ENCODE results near the gene FHOD3. TPM values are rescaled to one million over a fixed set of nuclear protein-coding genes. Genes with fewer than 3 reads are reported as not detected.

FHOD3 gene
- total and polyA plus RNA-seq, 9 of the 15 experiments (the other 6 are each of a cell fraction or from before 2014, with no cell fraction given) = 0.11 TPM; not detected in 8

- in situ Hi-C loops (cut with MboI) = no loop called here
- Histone ChIP-seq H3K9ac (ENCODE audit: insufficient read depth in 1 of 2, low read depth in 2 of 2, low read length in 2 of 2) (no peak overlapping the region), H3K27me3 (ENCODE audit: control insufficient read depth in 2 of 2, insufficient read depth in 2 of 2, low read length in 2 of 2) (peaks cover 2 to 16% of the 10 kb centered on the region in 2 experiments; a peak in 2 of 5 replicates), H3K36me3 (ENCODE audit: control insufficient read depth, insufficient read depth, low read length) (no peaks in the 10 kb centered on the region), H2AFZ (ENCODE audit: low read depth, low read length) (no peak overlapping the region), H3K79me2 (ENCODE audit: control insufficient read depth, insufficient read depth, low read length) (no peaks in the 10 kb centered on the region), H3K4me2 (ENCODE audit: insufficient read depth, low read length) (no peak overlapping the region), H3K9me1 (ENCODE audit: control insufficient read depth, insufficient read depth, low read length) (peaks cover 3% of the 10 kb centered on the region), H3K27ac (ENCODE audit: extremely low read depth, low read depth, low read length) (no peak overlapping the region), H3K4me1 (replicated peaks in 1 of 2; ENCODE audit: control insufficient read depth in 2 of 2, insufficient read depth in 2 of 2, low read length in 2 of 2) (no peaks in the 10 kb centered on the region; a peak in 1 of 5 replicates), H3K4me3 (no peak overlapping the region), H4K20me1 (replicated peaks; ENCODE audit: control insufficient read depth, insufficient read depth, low read length) (0 out of 2 replicates have a peak, but pooled peaks cover 4% of the 10 kb centered on the region), H3K9me3 (replicated peaks; ENCODE audit: control insufficient read depth, insufficient read depth, low read depth, low read length) (no peaks in the 10 kb centered on the region)
- ATAC-seq = no peak; the same call in 2 of the 3 replicates
- intact Hi-C loops (cut with micrococcal nuclease) = no loop called here
- no peak for DNase-seq (ENCODE audit: extremely low read depth in 1 of 4, low spot score in 3 of 4)
- no TSS peak for BruUV-seq (replicated peaks)
- ChIA-PET CTCF (ENCODE audit: low intra/inter-chr PET ratio) (no interaction called here), POLR2A (no interaction called here)
- WGBS (ENCODE audit: insufficient coverage, low coverage, missing lambda C conversion rate) = 0% methylated on average over 3 of the region's 3 CpGs
- FAIRE-seq = no peak
- TF ChIP-seq CBX5 (IDR thresholded peaks at IDR 0.05; ENCODE audit: borderline replicate concordance, low read depth) (no peak), MYC (IDR thresholded peaks at IDR 0.05; ENCODE audit: low read depth, low read length) (no peak), MYC (CRISPR knock-in tag; IDR thresholded peaks at IDR 0.05; ENCODE audit: borderline replicate concordance, low read depth) (no peak), EP300 (IDR thresholded peaks at IDR 0.05; ENCODE audit: low read length) (no peak), ZNF766 (CRISPR knock-in tag; conservative IDR thresholded peaks at IDR 0.05) (no peak), RBM22 (IDR thresholded peaks at IDR 0.05; ENCODE audit: low read depth, low read length, poor library complexity, severe bottlenecking) (no peak), ZNF551 (CRISPR knock-in tag; IDR thresholded peaks at IDR 0.05) (no peak)
- TF ChIP-seq, protein P1, sequence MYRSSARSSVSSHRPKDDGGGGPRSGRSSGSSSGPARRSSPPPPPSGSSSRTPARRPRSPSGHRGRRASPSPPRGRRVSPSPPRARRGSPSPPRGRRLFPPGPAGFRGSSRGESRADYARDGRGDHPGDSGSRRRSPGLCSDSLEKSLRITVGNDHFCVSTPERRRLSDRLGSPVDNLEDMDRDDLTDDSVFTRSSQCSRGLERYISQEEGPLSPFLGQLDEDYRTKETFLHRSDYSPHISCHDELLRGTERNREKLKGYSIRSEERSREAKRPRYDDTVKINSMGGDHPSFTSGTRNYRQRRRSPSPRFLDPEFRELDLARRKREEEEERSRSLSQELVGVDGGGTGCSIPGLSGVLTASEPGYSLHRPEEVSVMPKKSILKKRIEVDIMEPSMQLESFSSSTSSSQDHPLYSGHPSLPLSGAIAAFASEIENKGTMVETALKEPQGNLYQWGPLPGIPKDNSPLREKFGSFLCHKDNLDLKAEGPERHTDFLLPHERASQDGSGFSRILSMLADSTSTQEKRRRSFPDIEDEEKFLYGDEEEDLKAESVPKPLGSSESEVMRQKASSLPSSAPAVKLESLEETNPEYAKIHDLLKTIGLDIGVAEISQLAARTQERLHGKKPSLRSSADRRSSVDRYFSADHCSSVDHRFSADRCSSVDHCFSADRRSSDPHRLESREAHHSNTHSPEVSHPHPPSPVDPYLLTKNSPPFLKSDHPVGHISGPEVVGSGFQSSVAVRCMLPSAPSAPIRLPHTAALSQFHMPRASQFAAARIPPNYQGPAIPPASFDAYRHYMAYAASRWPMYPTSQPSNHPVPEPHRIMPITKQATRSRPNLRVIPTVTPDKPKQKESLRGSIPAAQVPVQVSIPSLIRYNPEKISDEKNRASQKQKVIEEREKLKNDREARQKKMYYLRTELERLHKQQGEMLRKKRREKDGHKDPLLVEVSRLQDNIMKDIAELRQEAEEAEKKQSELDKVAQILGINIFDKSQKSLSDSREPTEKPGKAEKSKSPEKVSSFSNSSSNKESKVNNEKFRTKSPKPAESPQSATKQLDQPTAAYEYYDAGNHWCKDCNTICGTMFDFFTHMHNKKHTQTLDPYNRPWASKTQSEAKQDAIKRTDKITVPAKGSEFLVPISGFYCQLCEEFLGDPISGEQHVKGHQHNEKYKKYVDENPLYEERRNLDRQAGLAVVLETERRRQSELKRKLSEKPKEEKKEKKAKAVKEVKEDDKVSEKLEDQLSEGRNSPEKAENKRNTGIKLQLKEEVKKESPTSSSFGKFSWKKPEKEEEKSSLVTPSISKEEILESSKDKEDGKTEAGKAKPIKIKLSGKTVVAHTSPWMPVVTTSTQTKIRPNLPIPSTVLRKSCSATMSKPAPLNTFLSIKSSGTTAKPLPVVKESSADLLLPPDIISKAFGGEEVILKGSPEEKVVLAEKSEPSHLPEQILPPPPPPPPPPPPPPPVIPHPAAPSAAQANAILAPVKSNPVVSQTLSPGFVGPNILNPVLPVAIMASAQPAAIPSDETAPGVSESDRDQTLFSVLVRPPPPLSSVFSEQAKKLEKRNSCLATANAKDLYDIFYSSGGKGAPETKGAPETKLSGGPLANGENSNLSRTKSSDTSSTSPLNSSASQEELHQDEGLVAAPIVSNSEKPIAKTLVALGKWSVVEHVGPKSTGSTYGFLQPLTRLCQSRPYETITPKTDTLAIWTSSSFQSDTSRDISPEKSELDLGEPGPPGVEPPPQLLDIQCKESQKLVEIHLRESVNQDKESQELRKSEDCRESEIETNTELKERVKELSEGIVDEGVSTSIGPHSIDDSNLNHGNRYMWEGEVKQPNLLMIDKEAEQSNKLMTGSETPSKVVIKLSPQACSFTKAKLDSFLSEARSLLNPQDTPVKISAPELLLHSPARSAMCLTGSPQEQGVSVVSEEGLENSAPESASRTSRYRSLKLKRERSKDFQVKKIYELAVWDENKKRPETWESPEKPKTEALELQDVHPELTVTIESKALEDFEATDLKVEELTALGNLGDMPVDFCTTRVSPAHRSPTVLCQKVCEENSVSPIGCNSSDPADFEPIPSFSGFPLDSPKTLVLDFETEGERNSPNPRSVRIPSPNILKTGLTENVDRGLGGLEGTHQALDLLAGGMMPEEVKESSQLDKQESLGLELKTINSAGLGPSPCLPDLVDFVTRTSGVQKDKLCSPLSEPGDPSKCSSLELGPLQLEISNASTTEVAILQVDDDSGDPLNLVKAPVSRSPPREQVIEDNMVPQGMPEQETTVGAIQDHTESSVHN (IDR thresholded peaks at IDR 0.05; ENCODE audit: borderline replicate concordance in 1 of 2, low read depth in 1 of 2) = no peak
- TF ChIP-seq, protein P2, sequence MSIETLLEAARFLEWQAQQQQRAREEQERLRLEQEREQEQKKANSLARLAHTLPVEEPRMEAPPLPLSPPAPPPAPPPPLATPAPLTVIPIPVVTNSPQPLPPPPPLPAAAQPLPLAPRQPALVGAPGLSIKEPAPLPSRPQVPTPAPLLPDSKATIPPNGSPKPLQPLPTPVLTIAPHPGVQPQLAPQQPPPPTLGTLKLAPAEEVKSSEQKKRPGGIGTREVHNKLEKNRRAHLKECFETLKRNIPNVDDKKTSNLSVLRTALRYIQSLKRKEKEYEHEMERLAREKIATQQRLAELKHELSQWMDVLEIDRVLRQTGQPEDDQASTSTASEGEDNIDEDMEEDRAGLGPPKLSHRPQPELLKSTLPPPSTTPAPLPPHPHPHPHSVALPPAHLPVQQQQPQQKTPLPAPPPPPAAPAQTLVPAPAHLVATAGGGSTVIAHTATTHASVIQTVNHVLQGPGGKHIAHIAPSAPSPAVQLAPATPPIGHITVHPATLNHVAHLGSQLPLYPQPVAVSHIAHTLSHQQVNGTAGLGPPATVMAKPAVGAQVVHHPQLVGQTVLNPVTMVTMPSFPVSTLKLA (conservative IDR thresholded peaks at IDR 0.05) = no peak
Measured at GRCh38 chr18:36348331-36348730, 50.8 kb downstream of the FHOD3 start.

Data from K562 (cell line).